ENCODE results near the gene NSMCE4A.
A peak's percentile ranks its signal among the peaks of the same experiment; 100 is the strongest.
"Not testable (repeated sequence)": the region's sequence is repeated elsewhere in the genome, so short reads cannot be mapped to it uniquely, and the experiment has no call there.

NSMCE4A gene

GRCh38 chr10:121935702-121936101 lies 39.3 kb downstream of the NSMCE4A start:
- DNase-seq (ENCODE audit: low spot score): no peak

GRCh38 chr10:121930268-121931085 lies 44.5 kb downstream of the NSMCE4A start:
- not testable (repeated sequence) for DNase-seq (ENCODE audit: low spot score)

- not testable (repeated sequence) for DNase-seq (ENCODE audit: low spot score)
These were observed 45.3 kb downstream of the NSMCE4A start for GRCh38 chr10:121929585-121930267.

- DNase-seq (ENCODE audit: low spot score): peak; percentile 28
These were observed 46.5 kb downstream of the NSMCE4A start for GRCh38 chr10:121928528-121928884.

- DNase-seq (ENCODE audit: low spot score): peak; percentile 83
These were observed 47.0 kb downstream of the NSMCE4A start, which contains the start of gene ATE1 for GRCh38 chr10:121927841-121928527. ATE1 (minus strand) TSS chr10:121928031; CDS start chr10:121927949, 82 bp downstream.

GRCh38 chr10:121927318-121927840 lies 47.6 kb downstream of the NSMCE4A start:
- DNase-seq (ENCODE audit: low spot score): peak; percentile 32

GRCh38 chr10:121926671-121927317 lies 48.2 kb downstream of the NSMCE4A start:
- peak; percentile 18 for DNase-seq (ENCODE audit: low spot score)

GRCh38 chr10:121926157-121926556 lies 48.9 kb downstream of the NSMCE4A start:
- no peak for DNase-seq (ENCODE audit: low spot score)

- no peak for DNase-seq (ENCODE audit: low spot score)
These were observed 53.6 kb downstream of the NSMCE4A start for GRCh38 chr10:121921238-121921931.

- DNase-seq (ENCODE audit: low spot score): no peak
These were observed 55.4 kb downstream of the NSMCE4A start for GRCh38 chr10:121919666-121920065.

GRCh38 chr10:121918800-121919199 lies 56.2 kb downstream of the NSMCE4A start:
- not testable (repeated sequence) for DNase-seq (ENCODE audit: low spot score)

GRCh38 chr10:121914661-121915060 lies 60.4 kb downstream of the NSMCE4A start:
- DNase-seq (ENCODE audit: low spot score): no peak

GRCh38 chr10:121911421-121911697 lies 63.7 kb downstream of the NSMCE4A start:
- DNase-seq (ENCODE audit: low spot score): no peak

- DNase-seq (ENCODE audit: low spot score): peak; percentile 19
These were observed 64.2 kb downstream of the NSMCE4A start for GRCh38 chr10:121910673-121911420.
